SU-DHL-6 (cell line): ENCODE measurements around the gene RGS16.

Experiments
- CTCF ChIP-seq: fragments of 200-600 bp; sonication (generic); IDR thresholded peaks from one replicate; pipeline ENCODE4 v1.5.1; 2017; ENCODE audit warnings: antibody characterized with exemption, mild to moderate bottlenecking, low read length, moderate library complexity; ENCODE audit not compliant: insufficient read depth, poor library complexity, severe bottlenecking
- EZH2phosphoT487 ChIP-seq: fragments of 200-600 bp; sonication (generic), shearing (Covaris generic); conservative IDR thresholded peaks from 2 replicates; pipeline ENCODE4 v1.6.1; 2018; ENCODE audit warnings: mild to moderate bottlenecking, antibody characterized with exemption, low read length, moderate library complexity, mixed read lengths

- TF ChIP-seq CTCF (no peak), EZH2phosphoT487 (no peak)
Measured at GRCh38 chr1:182568647-182569284, 35.4 kb downstream of the RGS16 start.
